Skeletal muscle tissue (tissue), 4 donors: ENCODE results near the gene LAMA1. TPM values are rescaled to one million over a fixed set of nuclear protein-coding genes. Genes with fewer than 3 reads are reported as not detected.

Experiments
- H3K27ac ChIP-seq: one replicate; pipeline ENCODE4 v1.7.0; 2013; ENCODE audit warnings: mild to moderate bottlenecking, low read depth, low read length, inconsistent platforms
- H3K27me3 ChIP-seq, 3 donors: one replicate each; pipeline ENCODE4 v1.7.0; 2013; ENCODE audit warnings: low read length in 3 of 3; ENCODE audit not compliant: control insufficient read depth in 3 of 3, insufficient read depth in 3 of 3
- H3K36me3 ChIP-seq, 3 donors: one replicate each; pipeline ENCODE4 v1.7.0; 2013; ENCODE audit warnings: low read length in 3 of 3; ENCODE audit not compliant: control insufficient read depth in 3 of 3, insufficient read depth in 3 of 3
- H3K4me1 ChIP-seq, 3 donors: one replicate each; pipeline ENCODE4 v1.7.0; 2013; ENCODE audit warnings: low read length in 3 of 3, mild to moderate bottlenecking in 3 of 3; ENCODE audit not compliant: control insufficient read depth in 3 of 3, insufficient read depth in 3 of 3
- H3K4me3 ChIP-seq, 3 donors: one replicate each; pipeline ENCODE4 v1.7.0; 2013; ENCODE audit warnings: low read length in 3 of 3
- H3K9ac ChIP-seq, 3 donors: one replicate each; pipeline ENCODE4 v1.7.0; 2013; ENCODE audit warnings: low read length in 3 of 3, mild to moderate bottlenecking in 3 of 3, moderate library complexity in 2 of 3, low read depth in 1 of 3
- H3K9me3 ChIP-seq, 3 donors: one replicate each; pipeline ENCODE4 v1.7.0; 2013; ENCODE audit warnings: low read length in 3 of 3; ENCODE audit not compliant: control insufficient read depth in 3 of 3
- total RNA-seq: library from RNA; depleted of rRNA; stranded (reverse); fragments of >200 nt; gene quantifications from one replicate; pipeline ENCODE4 v1.2.3, GENCODE V29; 2014
- donor health status: Osteomylitis.

The LAMA1 gene, protein sequence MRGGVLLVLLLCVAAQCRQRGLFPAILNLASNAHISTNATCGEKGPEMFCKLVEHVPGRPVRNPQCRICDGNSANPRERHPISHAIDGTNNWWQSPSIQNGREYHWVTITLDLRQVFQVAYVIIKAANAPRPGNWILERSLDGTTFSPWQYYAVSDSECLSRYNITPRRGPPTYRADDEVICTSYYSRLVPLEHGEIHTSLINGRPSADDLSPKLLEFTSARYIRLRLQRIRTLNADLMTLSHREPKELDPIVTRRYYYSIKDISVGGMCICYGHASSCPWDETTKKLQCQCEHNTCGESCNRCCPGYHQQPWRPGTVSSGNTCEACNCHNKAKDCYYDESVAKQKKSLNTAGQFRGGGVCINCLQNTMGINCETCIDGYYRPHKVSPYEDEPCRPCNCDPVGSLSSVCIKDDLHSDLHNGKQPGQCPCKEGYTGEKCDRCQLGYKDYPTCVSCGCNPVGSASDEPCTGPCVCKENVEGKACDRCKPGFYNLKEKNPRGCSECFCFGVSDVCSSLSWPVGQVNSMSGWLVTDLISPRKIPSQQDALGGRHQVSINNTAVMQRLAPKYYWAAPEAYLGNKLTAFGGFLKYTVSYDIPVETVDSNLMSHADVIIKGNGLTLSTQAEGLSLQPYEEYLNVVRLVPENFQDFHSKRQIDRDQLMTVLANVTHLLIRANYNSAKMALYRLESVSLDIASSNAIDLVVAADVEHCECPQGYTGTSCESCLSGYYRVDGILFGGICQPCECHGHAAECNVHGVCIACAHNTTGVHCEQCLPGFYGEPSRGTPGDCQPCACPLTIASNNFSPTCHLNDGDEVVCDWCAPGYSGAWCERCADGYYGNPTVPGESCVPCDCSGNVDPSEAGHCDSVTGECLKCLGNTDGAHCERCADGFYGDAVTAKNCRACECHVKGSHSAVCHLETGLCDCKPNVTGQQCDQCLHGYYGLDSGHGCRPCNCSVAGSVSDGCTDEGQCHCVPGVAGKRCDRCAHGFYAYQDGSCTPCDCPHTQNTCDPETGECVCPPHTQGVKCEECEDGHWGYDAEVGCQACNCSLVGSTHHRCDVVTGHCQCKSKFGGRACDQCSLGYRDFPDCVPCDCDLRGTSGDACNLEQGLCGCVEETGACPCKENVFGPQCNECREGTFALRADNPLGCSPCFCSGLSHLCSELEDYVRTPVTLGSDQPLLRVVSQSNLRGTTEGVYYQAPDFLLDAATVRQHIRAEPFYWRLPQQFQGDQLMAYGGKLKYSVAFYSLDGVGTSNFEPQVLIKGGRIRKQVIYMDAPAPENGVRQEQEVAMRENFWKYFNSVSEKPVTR (N-terminal part only)
- total RNA-seq = 4.2 TPM

DNA sequence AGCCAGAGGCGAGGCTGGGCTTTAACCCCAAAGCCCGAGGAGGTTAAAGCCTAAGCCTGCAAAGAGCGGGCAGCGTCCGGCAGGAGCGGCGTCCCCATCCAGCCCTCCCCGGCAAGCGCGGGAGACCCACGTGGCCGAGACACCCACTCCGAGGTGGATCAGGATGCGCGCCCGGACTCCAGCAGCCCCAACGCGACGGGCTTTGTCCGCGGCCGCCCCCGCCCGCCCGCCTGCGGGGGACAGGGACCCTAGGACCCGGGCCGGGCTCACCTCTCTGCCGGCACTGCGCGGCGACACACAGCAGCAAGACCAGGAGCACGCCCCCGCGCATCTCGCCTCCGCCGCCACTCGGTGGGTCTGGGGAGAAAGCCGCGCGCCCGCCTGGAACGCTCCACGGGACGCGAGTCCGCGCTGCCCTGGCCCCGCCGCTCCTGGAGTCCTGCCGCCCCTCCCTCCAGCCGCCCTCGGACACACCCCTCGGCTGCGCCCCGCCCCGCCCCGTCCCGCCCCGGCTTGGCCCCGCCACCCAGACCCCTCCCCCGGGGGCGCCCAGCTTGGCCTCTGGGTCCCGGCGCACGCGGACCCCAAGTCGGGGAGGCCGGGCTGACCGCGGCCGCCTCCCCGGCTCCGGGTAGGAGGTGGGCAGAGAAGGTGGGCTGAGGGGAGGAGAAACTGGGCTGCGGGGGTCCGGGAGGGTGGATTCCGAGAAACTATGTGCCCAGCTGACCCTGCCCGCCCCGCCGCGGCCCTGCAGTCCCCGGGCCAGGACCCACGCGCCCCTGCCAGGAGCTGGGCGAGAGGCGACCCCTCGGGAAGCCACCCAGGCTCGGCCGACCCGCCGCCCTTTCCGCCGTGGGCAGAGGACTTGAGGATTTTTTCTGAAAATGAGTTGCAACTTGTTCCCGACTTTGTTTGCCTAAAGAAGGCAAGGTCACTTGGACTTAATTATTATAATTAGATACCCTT is at the start of gene LAMA1:
LAMA1 (minus strand) TSS at position 408 of the 966 bp plus-strand sequence; CDS start at position 331, 77 bp downstream.
- no peaks in the 10 kb centered on the region for H3K36me3 ChIP-seq
- peak within 1 kb of the TSS; percentile 33 to 67 (median 63) for H3K4me3 ChIP-seq
- no peak within 1 kb of the TSS for H3K9ac ChIP-seq
- H3K9me3 ChIP-seq = no peaks in the 10 kb centered on the region
- peaks cover 22 to 36% (median 36%) of the 10 kb centered on the region in 3 donors for H3K27me3 ChIP-seq
- H3K4me1 ChIP-seq = peaks cover 10 to 12% (median 11%) of the 10 kb centered on the region in 3 donors
- H3K27ac ChIP-seq = no peak within 1 kb of the TSS

DNA sequence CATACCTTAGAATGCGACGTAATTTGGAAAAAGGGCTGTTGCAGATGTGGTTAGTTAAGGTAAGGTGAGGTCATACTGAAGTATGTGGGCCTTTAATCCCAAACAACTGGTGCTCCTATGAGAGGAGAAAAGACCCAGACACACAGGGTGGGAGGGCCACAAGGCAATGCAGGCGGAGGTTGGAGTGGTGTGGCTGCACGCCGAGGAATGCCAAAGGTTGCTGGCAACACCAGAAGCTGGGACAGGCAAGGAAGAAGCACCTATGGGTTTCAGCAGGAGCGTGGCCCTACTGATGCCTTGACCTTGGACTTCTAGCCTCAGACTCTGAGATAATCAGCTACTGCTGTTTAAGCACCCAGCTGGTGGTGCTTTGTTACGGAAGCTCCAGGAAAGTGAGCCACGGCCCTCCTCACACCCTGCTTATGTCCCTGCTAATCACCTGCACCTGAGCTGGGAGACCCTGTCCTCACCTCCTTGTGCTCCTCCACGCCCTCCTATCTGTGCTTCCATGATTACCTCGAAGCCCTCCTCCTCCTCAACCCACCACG is 48.3 kb upstream of the LAMA1 start:
- H3K4me3 ChIP-seq = no peak overlapping the region

DNA sequence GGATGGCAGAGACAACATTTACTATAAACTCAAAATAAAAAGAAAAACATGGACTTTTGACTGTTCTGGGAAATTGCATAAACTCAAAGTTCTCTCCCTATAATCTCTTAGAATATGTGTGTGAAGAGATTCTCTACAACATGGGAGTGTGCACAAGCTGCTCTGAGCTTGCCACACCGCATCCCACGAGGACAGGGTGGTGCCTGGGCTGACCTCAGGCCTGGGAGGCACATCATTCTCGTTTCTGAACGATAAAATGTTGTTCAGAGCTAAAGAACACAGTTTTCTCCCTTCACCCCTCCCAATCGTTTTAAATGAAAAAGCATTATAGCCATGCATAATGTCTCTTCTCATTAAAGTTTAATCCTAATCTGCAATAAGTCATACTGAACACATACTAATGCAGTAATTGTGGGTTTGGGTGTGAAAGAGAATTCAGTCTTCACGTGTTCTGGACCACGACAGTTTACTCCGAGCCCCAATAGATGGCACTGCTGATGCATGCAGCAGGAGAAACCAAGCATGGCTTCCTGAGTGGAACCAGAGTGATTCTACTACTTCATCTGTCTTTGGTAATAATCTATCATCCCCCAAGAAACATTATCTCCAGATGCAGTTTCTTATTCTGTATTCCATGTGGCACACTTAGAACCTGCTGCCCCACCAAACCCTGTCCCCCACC is 46.9 kb upstream of the LAMA1 start:
- Histone ChIP-seq H3K4me3 (no peak overlapping the region), H3K9me3 (no peaks in the 10 kb centered on the region)

More for the DNA sequence above, 48.3 kb upstream of the LAMA1 start:
- H3K36me3 ChIP-seq = no peaks in the 10 kb centered on the region
- H3K27me3 ChIP-seq = peaks cover 0 to 5% (median 0%) of the 10 kb centered on the region in 3 donors
- H3K9ac ChIP-seq = no peak overlapping the region
- H3K27ac ChIP-seq = no peak overlapping the region
- no peaks in the 10 kb centered on the region for H3K9me3 ChIP-seq
- H3K4me1 ChIP-seq = no peaks in the 10 kb centered on the region

DNA sequence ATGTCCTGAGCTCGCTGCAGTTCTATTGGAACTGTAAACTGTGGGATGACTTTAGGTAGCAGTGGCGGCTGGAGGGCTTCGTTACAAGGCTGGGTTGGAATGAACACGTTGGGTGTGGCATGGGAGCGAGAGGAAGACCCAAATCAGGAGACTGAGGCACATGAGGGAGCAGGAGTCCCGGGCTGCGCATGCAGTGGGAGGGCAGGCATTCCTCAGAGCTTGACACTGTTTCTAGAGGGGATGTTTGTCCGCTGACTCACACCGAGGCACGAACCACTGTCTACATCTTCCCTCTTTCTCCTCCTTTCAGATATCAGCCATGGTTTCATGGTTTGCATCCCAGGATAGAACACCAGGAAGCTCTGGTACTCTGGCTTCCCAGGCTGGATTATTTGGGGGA is 40.6 kb upstream of the LAMA1 start:
- no peak overlapping the region for H3K9ac ChIP-seq
- no peaks in the 10 kb centered on the region for H3K9me3 ChIP-seq
- H3K4me1 ChIP-seq = no peaks in the 10 kb centered on the region
- H3K4me3 ChIP-seq = no peak overlapping the region
- H3K27ac ChIP-seq = no peak overlapping the region
- H3K36me3 ChIP-seq = no peaks in the 10 kb centered on the region
- H3K27me3 ChIP-seq = no peaks in the 10 kb centered on the region

More for the DNA sequence above, 46.9 kb upstream of the LAMA1 start:
- no peaks in the 10 kb centered on the region for H3K4me1 ChIP-seq
- H3K9ac ChIP-seq = no peak overlapping the region
- H3K36me3 ChIP-seq = no peaks in the 10 kb centered on the region
- no peak overlapping the region for H3K27ac ChIP-seq
- no peaks in the 10 kb centered on the region for H3K27me3 ChIP-seq

DNA sequence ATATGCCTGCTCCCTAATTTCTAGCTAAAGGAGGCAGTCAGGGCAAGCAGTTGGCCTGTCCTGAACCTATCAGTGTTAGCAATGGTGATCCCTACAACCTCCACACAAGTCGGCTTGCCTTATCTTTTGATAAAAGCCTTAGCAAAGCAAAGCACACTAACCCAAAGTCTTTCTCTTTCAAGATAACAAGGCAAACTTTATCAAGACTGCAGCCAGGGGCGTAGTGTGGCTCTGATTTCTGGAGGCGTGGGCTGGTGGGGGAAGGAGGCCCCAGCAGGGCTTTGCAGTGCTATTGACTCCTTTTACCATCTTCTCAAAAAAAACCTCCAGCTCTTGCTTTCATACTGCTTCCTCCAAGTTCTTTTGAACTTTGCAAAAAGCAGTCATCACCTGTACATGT is 40.2 kb upstream of the LAMA1 start:
- H3K4me1 ChIP-seq = no peaks in the 10 kb centered on the region
- no peak overlapping the region for H3K4me3 ChIP-seq
- no peak overlapping the region for H3K27ac ChIP-seq
- no peaks in the 10 kb centered on the region for H3K27me3 ChIP-seq
- no peak overlapping the region for H3K9ac ChIP-seq
- no peaks in the 10 kb centered on the region for H3K9me3 ChIP-seq
- no peaks in the 10 kb centered on the region for H3K36me3 ChIP-seq

DNA sequence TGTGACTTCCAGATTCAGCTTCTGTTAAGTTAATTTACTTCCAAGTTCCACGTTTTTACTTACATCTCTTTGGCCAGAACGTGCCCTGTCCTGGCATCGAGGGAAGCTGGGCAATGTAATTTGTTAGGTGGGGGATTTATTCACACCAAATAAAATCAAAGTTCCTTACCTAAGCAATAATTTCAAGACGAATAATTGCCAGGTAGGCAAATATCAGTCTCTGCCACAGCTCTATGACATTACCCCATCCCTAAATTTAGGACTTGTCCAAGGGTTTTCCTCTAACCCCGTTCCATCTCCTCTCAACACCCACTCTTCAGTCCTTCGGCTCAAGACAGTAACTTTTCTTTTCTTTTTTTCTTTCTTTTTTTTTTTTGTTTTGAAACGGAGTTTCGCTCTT is 38.3 kb upstream of the LAMA1 start:
- Histone ChIP-seq H3K27me3 (no peaks in the 10 kb centered on the region), H3K9me3 (no peaks in the 10 kb centered on the region), H3K4me1 (no peaks in the 10 kb centered on the region), H3K36me3 (no peaks in the 10 kb centered on the region), H3K4me3 (no peak overlapping the region), H3K27ac (no peak overlapping the region), H3K9ac (no peak overlapping the region)

DNA sequence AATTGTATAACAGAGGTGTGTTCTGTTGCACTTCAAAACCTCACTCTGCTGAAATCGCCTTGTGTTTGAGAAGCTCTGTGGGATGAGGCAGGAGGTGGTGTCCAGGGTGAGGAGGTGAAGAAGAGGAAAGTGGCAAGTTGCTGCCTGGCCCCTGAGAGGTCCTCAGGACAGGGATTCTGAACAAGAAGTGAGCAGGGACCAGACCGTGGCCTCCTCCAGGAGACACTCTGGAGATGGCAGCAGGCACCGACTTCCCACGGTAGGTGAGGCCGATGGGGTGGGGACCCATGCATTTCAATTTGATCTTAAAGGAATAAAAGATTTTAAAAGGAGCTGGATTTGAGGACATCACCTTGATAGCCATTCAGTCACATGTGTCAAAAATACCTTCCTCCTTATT is 37.5 kb upstream of the LAMA1 start:
- Histone ChIP-seq H3K36me3 (no peaks in the 10 kb centered on the region), H3K9ac (no peak overlapping the region), H3K4me1 (no peaks in the 10 kb centered on the region), H3K27ac (no peak overlapping the region), H3K9me3 (no peaks in the 10 kb centered on the region), H3K27me3 (no peaks in the 10 kb centered on the region), H3K4me3 (no peak overlapping the region)

DNA sequence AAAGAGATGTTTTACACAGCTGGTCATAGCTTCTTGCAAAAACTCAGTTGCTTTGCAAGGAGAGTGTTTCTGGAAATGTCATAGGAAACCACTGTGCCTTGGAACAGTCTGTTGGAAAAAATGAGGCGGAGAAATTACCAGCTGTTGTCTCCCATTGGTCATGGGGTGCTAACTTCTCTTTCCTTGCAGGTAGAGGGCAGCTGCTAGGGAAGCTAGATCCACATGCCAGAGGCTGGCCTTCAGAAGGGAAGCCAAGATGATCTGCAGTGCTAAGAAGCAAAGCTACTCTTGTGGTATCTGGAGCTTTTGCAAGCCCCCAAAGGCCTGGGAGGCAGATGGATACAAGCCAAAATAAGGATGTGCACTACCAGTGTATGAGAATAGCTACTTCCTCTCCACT is 34.8 kb upstream of the LAMA1 start:
- Histone ChIP-seq H3K27me3 (no peaks in the 10 kb centered on the region), H3K36me3 (no peaks in the 10 kb centered on the region), H3K9me3 (no peaks in the 10 kb centered on the region), H3K4me1 (no peaks in the 10 kb centered on the region), H3K27ac (no peak overlapping the region), H3K9ac (no peak overlapping the region), H3K4me3 (no peak overlapping the region)
